Measurements from ENCODE around the gene CLEC11A.
A peak's percentile ranks its signal among the peaks of the same experiment; 100 is the strongest.

The CLEC11A gene

DNA sequence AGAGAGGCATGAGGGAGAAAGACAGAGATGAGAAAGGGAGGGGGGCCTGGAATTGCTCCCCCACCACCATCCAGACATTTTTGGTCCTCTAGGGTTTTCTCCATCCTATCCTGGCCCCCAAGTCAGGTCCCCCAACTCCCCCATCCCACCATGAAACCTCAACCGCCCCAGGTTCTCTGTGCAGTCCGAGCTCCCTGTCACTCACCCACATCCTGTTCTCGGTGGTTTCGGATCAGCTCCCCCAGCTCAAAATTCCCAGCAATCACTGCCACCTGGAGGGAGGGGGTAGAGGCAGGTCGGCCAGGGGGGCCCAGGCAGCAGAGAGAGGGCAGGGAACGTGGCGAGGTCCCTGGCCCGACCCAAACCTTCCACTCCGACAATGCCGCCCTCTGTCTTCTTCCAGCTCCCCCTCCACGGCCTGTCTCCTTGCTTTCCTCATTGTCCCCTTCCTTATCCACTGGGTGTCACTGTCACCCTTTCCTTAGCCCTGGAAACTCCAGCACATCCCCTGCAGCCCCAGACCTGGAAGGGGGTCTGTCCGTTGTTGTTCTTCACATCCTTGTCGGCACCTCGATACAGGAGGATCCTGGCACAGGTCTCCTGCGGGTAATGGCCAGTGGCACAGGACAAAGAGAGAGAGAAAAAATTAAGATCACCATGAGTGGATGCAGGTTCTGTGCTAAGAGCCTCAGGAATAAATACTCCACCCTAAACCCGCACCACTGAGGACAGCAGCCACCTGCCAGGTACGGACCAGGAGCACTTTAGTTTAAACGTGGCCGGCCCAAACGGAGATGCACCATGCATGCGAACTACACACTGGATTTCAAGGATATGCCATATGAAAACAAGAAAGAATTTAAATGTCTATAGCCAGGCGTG lies 19.0 kb upstream of the CLEC11A start:
- no peak for DNase-seq (ENCODE audit: low read depth in 2 of 2, low spot score in 1 of 2)

DNA sequence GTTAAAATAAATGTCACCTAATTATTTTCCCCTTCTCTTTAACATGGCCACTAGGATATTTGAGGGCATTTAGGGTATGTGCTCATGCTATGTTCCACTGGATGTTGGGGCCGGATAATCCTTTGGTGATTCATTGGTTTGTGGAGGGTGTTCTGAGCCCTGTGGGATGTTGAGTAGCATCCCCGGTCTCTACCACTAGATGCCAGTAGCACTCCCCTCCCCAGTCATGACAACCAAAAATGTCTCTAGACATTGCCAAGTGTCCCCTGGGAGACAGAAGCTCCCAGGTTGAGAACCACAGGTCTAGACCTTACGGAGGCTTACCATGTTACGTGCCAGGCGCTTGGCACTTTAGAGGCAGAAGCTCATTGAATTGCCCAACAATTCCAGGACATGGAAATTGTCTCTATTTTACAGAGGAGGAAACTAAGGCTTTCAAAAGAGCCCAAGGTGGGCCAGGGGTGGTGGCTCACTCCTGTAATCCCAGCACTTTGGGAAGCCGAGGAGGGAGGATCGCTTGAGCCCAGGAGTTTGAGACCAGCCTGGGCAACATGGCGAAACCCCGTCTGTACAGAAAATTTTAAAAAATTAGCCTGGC lies 17.6 kb upstream of the CLEC11A start:
- no peak for DNase-seq (ENCODE audit: low read depth in 2 of 2, low spot score in 1 of 2)

DNA sequence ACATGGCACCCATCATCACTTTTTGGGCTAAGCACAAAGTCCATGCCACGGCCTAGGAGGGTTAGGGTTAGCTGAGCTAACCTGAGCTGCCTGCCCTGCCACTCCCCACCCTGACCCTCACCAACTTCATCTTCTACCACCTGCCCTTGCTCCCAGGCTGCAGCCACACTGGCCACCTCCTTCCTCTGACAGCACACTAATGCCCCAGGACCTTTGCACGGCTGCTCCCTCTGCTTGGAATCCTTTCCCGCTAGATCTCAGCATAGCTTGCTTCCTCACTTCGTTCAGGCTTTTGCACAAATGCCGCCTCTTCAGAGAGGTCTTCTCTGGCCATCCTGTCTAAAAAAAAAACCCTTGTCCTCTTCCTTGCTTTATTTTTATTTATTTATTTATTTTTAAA lies 16.8 kb upstream of the CLEC11A start:
- DNase-seq (ENCODE audit: low read depth in 2 of 2, low spot score in 1 of 2): no peak

DNA sequence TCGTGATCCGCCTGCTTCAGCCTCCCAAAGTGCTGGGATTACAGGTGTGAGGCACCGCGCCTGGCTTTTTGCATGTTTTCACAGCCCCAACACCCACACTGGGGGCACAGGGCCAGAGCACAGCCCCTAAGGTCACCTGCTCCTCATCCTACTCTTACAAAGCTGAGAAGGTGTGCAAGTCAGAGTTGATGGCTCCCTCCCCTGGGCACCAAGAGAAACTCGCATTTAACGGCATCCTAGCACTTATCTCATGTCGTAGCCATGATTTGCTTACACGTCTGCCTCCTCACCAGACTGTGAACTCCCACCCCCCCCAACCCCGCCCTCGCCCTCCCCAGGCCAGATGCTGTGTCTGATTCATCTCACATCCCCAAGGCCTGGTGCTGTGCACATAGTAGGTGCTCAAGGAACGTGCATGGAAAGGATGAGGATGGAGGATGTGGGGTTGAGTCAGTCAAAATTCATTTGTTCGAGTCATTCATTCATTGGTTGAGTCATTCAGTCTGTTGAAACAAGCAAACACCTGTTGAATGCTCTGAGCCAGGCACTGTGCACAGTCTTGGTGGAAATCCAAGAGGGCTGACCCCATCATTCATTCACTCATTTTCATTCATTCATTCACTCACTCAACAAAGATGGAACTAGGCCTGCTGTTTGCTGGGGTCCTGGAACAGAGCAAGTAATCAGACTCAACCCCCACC lies 14.8 kb upstream of the CLEC11A start:
- no peak for DNase-seq (ENCODE audit: low read depth in 2 of 2, low spot score in 1 of 2)

DNA sequence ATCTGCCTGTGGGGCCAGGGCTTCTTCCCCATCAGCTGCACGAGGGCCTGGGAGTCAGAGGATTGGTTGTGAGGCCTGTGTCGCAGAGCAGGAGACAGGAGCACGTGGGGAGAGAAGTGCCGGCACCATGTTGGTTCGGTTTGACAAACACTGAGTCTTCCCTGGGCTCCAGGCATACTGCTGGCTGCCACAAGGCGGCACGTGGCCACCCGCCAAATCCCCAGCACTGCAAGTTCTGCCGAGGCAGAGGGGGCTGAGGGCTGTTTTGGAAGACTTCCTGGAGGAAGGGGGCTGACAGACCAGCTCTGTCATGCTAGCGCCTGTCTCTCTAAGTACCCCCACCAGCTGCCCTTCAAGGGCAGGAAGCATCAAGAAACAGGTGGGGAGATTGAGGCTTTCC lies 13.1 kb upstream of the CLEC11A start:
- no peak for DNase-seq (ENCODE audit: low read depth in 2 of 2, low spot score in 1 of 2)

DNA sequence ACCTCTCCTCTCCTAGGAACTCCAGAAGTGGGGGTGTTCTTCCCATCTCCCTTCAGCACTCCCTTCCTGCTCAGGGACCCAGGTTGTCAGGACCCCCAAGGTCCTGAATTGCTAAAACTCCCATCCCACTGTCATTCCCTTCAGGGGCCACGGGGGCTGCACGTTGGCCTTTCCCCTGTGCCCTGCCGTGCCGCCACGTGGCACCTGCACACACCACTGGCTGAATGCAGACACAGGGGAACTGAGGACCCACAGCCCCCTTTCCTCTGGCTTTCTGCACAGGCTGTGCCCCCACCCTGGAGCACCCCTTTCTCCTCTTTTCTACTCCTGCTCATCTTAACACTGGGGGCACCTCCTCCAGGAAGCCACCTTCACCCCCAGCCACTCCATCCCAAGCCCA lies 12.6 kb upstream of the CLEC11A start:
- DNase-seq (ENCODE audit: low read depth in 2 of 2, low spot score in 1 of 2): no peak

DNA sequence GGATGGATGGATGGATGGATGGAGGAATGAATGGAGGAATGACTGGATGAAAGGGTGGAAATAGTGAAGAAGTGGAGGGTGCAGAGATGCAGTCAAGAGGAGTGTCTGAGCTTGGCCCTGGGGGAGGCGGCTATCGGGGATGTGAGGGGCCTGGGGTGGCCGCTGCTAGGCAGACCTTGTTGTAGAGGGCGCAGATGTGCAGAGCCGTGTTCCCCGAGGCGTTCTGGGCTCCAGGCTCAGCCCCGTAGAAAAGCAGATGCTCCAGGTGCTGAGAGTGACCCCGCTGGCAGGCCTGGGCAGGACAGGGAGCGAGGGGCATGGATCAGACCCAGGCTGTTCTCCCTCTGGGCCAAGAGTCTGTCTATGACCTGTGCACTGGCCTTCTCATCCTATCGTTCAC lies 12.0 kb upstream of the CLEC11A start:
- DNase-seq (ENCODE audit: low read depth in 2 of 2, low spot score in 1 of 2): no peak

DNA sequence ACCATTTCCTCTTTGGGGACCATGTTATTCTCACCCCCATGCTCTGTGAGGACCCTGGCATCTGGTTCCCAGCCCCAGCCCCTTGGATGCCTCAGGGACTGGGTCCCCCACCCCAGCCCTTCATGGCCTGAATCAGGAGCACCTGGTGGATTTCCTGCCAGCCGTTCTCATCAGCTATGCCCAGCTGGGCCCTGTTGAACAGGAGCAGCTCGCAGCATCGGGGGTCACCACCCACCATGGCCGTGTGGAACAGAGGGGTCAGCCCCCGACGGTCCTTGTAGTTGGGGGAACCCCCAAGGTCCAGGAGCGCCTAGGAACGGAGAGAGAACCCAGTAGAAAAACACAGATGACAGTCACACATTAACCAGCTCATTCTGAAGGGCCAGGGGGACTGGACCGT lies 11.4 kb upstream of the CLEC11A start:
- no peak for DNase-seq (ENCODE audit: low read depth in 2 of 2, low spot score in 1 of 2)

DNA sequence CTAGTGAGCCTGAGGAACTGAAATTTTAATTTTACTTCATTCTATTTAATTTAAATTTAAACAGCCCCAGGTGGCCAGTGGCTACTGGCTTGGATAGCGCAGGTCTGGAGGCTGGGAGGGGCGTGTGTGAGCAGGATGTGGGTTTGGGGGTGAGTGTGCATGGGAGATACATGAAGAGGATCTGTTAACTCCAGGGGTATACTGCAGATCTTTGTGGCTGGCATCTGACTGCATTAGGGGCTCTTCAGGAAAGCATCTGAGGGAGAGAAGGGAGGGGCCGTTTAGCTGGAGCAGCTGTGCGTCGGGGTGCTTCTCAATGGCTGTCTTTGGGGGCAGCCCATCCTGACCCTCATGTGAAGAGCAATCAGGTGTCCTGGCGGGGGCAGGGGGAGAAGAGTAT lies 10.3 kb upstream of the CLEC11A start:
- DNase-seq (ENCODE audit: low read depth in 2 of 2, low spot score in 1 of 2): no peak

DNA sequence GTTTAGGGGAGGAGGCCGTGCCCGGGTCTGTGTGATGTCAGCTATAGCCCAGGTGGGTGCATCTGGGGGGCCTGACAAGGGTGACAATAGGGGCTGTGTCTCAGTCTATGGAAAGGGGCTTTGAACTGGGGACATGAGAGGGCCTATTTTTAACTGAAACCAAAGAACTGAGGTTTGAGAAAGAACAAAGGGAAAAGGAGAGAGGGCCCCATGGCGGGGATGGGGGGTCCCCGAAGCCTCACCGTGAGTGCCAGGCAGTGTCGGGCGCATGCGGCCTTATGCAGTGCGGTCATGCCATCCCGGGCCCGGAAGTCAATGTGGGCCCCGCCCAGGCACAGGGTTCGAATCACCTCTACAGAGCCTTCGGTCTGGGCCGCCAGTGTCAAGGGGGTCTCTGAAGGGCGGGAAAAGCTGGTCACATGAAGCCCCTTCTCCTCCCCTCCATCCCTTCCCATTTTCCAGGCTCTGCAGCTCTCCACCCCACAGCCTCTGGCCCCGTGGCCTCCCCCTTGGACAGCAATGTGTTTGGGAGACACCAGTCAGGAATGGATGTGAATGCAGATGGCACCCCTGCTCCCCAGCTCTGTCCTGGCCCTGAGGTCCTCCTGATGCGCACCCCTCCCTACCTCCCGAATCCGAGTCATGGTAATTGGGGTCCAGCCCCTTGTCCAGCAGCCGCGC lies 9.5 kb upstream of the CLEC11A start:
- no peak for DNase-seq (ENCODE audit: low read depth in 2 of 2, low spot score in 1 of 2)

DNA sequence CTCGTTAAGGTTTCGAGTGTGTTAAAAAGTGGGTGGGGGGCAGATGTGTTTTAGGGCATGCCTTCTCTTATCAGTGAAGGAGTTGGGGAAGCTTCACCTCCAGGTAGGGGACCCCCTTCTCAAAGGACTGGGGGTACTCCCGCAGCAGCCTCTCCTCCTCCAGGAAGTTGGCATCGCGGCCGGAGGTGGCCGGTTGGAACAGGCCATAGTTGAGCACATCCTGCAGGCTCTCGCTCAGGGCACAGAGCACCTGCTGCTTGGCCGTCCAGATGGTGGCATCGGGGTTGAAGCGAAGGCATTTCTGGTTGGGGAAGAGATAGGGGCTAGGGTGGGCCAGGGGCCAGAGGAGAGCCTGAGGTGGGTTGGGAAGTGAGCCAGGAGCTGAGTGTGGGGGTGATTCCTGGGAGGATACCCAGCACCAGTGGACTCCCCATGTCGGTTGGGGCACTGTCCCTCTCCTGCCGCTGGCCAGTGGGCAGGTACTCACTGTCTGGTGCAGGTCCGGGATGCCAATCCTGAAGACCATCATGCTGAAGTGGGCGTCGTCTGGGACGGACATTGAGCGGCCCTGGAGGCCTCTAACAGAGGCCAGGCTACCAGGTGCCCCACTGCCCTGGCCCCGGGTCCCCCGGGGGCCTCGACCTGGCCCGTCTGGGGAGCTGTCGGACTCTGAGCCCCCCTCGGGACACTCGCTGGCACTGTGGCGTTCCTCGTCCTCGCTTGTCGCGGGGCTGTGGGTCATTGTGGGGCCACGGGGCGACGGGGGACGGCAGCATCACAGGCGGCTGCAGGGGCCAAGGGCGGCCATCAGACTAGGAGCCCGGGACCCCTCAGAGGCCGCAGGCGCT lies 6.8 kb upstream of the CLEC11A start:
- DNase-seq (ENCODE audit: low read depth in 2 of 2, low spot score in 1 of 2): no peak

DNA sequence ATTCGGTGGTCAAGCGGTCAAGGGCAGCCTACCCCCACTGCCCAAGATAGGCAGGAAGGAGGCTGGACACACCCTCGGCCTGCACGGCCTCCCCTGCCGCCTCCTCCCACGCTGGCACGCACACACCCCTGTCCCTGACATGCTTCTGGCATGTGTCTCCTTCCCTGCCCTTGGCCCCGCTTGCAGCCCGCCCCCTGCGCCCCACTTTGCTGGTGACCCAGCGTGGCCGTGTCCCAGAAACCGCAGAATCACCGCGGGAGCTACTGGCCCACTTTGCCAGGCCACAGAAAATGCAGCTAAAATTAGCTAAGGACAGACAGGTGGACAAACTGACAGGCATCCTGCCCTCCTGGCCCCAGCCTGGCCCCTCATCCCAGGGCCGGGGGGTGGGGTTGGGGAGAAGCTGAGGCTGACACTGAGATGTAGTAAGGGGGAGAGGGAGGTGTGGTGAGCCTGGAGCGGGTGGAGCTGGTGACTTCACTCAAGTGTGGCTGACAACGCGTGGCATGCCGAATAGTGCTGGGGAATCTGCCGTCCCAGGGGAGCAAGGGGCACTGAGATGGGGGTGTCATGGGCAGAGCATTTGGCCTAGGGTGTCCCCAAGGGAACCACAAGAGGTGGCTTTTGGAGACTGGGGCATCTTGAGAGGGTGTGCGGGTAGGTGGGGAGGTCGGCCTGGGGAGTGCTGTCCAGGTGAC lies 6.0 kb upstream of the CLEC11A start:
- DNase-seq (ENCODE audit: low read depth in 2 of 2, low spot score in 1 of 2): no peak

DNA sequence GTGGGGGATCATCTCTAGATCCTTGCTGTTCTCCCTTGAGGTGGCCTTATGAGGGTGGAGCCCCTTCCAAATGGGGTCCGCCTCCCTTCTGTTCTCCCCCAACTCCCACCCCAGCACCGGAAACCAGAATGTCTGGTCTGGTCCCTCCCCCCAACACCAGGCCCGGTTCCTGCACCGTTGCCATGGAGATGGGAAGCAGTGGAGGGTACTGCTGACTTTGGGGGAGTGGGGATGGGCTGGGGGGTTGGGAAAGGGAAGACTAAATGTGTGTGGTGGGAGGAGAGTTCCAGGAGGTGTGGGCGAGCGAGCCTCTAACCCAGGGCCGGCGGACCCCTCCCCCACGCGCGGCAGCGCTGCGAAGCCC lies 5.3 kb upstream of the CLEC11A start:
- no peak for DNase-seq (ENCODE audit: low read depth in 2 of 2, low spot score in 1 of 2)

DNA sequence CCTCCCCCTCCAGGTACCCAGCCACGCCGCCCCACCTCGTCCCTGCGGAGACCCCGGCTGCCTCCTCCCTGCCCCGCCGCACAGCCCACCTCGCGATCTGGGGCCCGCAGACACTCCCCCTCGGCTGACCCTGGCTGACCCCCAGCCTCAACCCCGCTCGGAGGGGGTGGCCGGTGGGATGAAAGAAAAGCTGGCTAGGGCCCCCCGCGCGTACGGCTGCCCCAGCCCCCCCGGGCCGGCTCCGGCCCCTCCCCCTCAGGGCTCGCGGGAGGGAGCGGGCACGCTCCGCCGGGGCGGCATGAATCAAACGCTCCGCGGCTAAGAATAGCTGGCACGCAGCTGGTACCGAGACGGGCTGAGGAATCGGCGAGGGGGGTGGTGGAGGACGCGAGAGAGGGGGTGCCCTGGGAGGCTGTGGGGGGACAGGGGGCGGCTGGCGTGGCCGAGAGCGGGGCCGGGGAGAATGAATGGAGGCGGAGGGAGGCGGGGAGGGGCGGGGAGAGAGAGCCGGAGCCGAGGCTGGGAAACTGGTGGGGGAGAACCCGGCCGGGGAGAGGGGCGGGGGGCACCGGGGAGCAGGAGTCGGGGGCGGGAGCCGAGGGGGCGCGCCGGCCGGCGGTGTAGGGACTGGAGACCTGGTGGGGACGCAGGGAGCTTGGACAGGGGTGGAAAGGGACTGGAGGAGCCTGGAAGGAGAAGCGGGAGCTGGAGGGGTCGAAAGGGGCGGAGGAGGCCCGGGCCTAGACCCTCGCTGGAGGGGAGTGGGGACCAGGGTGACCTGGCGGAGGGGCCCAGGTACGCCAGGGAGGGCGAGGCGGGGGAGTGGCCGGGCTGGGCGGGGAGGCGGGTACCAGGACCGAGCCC lies 4.7 kb upstream of the CLEC11A start:
- DNase-seq (ENCODE audit: low read depth in 2 of 2, low spot score in 1 of 2): peak in 1 of 2 donors; percentile 28

DNA sequence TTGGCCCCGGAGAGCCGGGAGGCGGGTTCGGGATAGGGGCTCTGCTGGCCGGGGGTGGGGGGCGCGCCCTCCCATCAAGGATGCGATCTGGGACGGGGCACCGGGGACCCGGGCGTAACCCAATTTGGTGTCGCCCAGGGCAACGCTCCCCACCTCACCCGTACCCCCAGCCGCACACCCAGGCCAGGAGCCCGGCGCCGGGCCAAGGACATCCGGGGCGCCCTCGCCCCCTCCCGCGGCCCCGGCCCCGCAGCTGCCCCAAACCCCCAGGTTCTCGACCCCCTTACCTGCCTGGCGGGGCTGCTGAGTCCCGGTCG lies 4.1 kb upstream of the CLEC11A start:
- DNase-seq (ENCODE audit: low read depth in 2 of 2, low spot score in 1 of 2): no peak

DNA sequence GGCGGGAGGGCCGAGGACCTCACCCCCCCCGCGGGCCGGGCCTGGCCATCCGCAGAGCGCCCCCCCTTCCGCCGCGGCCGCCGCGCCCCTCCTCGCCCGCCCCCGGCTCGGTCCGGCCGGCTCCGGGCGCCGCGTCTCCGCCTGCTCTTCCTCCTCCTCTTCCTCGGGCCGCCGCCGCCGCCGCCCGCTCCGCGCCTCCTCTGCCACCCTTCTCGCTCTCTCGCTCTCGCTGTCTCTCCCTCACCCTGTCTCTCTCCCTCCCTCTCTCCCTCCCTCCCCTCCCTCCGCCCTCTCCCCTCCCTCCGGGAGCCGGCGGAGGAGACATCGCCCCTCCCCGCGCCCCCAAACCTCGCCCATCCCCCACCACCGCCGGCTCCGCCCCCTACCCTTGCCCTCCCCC lies 3.6 kb upstream of the CLEC11A start, which contains the start of gene SHANK1:
SHANK1 (minus strand) TSS at position 237 of the 400 bp plus-strand sequence. CDS start 2,883 bp downstream, outside the sequence.
- no peak for DNase-seq (ENCODE audit: low read depth in 2 of 2, low spot score in 1 of 2)

DNA sequence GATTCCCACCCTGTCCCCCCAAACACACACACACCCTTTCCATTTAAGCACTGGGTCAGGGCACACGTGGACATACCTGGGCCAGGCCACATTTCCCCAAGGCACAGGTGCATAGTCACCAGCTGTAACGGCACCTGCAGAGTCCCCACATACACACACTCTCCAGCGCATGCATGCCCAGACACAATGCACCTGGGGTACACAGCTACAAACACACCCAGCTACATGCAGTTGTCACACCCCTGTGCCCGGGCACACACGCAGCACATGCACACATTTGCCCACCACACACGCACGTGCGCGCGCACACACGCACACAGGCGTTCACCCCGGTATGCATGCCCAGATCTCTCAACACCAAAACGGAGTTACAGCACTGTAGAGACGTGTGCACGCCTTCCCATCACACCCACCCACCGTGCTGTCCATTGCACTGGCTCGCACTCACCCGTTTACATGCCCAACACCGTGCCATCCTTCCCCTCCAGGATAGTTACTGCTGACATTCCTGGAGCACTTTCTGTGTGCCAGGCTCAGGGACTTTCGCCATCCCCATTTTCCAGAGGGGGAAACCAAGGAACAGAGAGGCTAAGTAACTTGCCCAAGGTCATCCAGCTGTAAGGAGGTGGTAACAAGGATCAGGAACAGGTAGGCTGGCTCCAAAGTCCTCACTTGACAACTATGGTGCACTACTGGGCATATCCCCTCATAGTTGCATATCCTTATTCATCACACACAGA lies 2.8 kb upstream of the CLEC11A start:
- no peak for DNase-seq (ENCODE audit: low read depth in 2 of 2, low spot score in 1 of 2)

DNA sequence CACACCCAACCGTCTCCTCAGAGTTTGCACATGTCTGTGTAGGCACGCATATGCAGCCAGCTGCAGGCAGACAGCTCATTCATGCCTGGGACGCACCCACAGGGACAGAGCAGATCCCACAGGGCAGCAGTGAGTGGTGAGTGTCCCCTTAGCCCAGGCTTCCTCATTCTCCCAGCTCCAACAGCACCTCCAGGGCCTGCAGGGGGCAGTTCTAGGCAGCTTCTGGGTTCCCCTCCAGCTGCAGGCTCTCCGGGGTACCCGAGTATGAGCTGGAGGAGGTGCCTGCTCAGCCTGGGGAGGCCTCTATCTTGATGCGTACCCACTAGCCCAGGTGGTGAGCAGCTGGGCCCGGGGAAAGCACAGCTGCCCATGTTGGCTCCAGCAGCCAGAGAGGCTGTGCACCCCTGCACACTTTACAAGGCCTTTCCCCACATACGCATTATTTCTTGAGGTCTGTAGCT lies 2.2 kb upstream of the CLEC11A start:
- DNase-seq (ENCODE audit: low read depth in 2 of 2, low spot score in 1 of 2): no peak
